Gastroesophageal sphincter (tissue), 2 donors: ENCODE measurements around the gene FGF18.

Experiments
- EP300 ChIP-seq: sonication (generic); formaldehyde crosslinking; IDR thresholded peaks from one replicate; pipeline ENCODE4 v1.6.1; 2017; ENCODE audit warnings: antibody characterized with exemption, mild to moderate bottlenecking
- POLR2AphosphoS5 ChIP-seq: sonication (generic); formaldehyde crosslinking; IDR thresholded peaks from one replicate; pipeline ENCODE4 v1.6.1; 2017; ENCODE audit warnings: antibody characterized with exemption

GRCh38 chr5:171422495-171422894 lies 3.0 kb downstream of the FGF18 start:
- TF ChIP-seq POLR2AphosphoS5 (no peak), EP300 (no peak)
